Left renal pelvis (tissue), 4 donors: ENCODE data around the gene LRIF1. TPM values are rescaled to one million over a fixed set of nuclear protein-coding genes. Genes with fewer than 3 reads are reported as not detected.

ENCODE experiments used
- DNase-seq, 4 donors: peaks; one replicate each; pipeline ENCODE4 v3.0.0-alpha.2; 2013; ENCODE audit warnings: low read depth in 4 of 4, low spot score in 3 of 4
- polyA plus RNA-seq, 4 donors: library from polyadenylated mRNA; unstranded; fragments of 120-200 nt; gene quantifications; one replicate each; pipeline ENCODE4 v1.2.1, GENCODE V29; 2013; ENCODE audit not compliant: insufficient read length in 4 of 4

Gene LRIF1
- polyA plus RNA-seq, 4 donors = 8.7 to 19.8 (median 17.2) TPM

GRCh38 chr1:110897681-110898080 lies 66.0 kb downstream of the LRIF1 start:
- DNase-seq = no peak

Other genes with a start within 250 kb of the LRIF1 start
- 10 to 100 TPM in 1 of 4 donors, 1 to 10 TPM in 3; 5.5 to 15.4 (median 7.4) TPM for gene CD53, start 90.8 kb downstream of the LRIF1 start, polyA plus RNA-seq
- 10 to 100 TPM; 47.6 to 78.1 (median 73.1) TPM for gene DRAM2, start 176.2 kb upstream of the LRIF1 start, polyA plus RNA-seq
- gene CEPT1, start 176.3 kb upstream of the LRIF1 start, polyA plus RNA-seq = 10 to 100 TPM; 34.5 to 54.7 (median 52.6) TPM
- gene DENND2D, start 236.7 kb upstream of the LRIF1 start, polyA plus RNA-seq = 10 to 100 TPM in 3 of 4 donors, 1 to 10 TPM in 1; 4.0 to 20.0 (median 16.9) TPM